ENCODE data around the gene FAM78A. TPM values are rescaled to one million over a fixed set of nuclear protein-coding genes. Genes with fewer than 3 reads are reported as not detected.
"Not testable (repeated sequence)": the region's sequence is repeated elsewhere in the genome, so short reads cannot be mapped to it uniquely, and the experiment has no call there.

The FAM78A gene
- total RNA-seq, 1 experiment from 2014 or later = 3.0 TPM

- TF ChIP-seq STAT6 (CRISPR knock-in tag; conservative IDR thresholded peaks at IDR 0.05; ENCODE audit: low read depth) = no peak
Observed at GRCh38 chr9:131217331-131218031, 58.8 kb downstream of the FAM78A start (continued).

GRCh38 chr9:131216806-131217205 is 59.5 kb downstream of the FAM78A start:
- CTCF ChIA-PET = interaction anchor here (2.9 kb wide), 1 partner anchor 119 kb away, joined by 24 read pairs; no protein-coding TSS in a partner anchor
- DNase-seq (ENCODE audit: low spot score) (no peak), ATAC-seq (no peak)
- H3K27ac Mint-ChIP-seq = no peak overlapping the region
- no peak for TF ChIP-seq FOXP1 (CRISPR knock-in tag; IDR thresholded peaks at IDR 0.05; ENCODE audit: borderline replicate concordance)
- no peak for TF ChIP-seq EMX1 (CRISPR knock-in tag; IDR thresholded peaks at IDR 0.05)
- POLR2A ChIA-PET = no interaction called here
- H3K4me1 Mint-ChIP-seq = peaks cover 27% of the 10 kb centered on the region
- no peaks in the 10 kb centered on the region; the same call in 1 of the 2 replicates for H3K27me3 Mint-ChIP-seq (ENCODE audit: low read depth)
- peaks cover 12% of the 10 kb centered on the region for H3K9me3 Mint-ChIP-seq
- peaks cover 27% of the 10 kb centered on the region for H3K36me3 Mint-ChIP-seq
- no peak overlapping the region for H3K4me3 Mint-ChIP-seq

- CTCF ChIA-PET = interaction anchor here (1.0 to 2.9 kb wide), 3 partner anchors 10 to 135 kb away, joined by 3 to 24 read pairs (median 4); no protein-coding TSS in a partner anchor
Observed at GRCh38 chr9:131214876-131215275, 61.4 kb downstream of the FAM78A start.

GRCh38 chr9:131214286-131214856 is 61.9 kb downstream of the FAM78A start:
- ChIA-PET CTCF (interaction anchor here (1.0 to 2.9 kb wide), 3 partner anchors 10 to 136 kb away, joined by 3 to 24 read pairs (median 4); no protein-coding TSS in a partner anchor), POLR2A (no interaction called here)
- peaks cover 51% of the 10 kb centered on the region for H3K36me3 Mint-ChIP-seq
- ATAC-seq (no peak), DNase-seq (ENCODE audit: low spot score) (no peak)
- H3K9me3 Mint-ChIP-seq = peaks cover 31% of the 10 kb centered on the region
- H3K27ac Mint-ChIP-seq = no peak overlapping the region
- H3K4me3 Mint-ChIP-seq = no peak overlapping the region
- H3K27me3 Mint-ChIP-seq (ENCODE audit: low read depth) = no peaks in the 10 kb centered on the region; the same call in 1 of the 2 replicates
- TF ChIP-seq ZSCAN18 (CRISPR knock-in tag; IDR thresholded peaks at IDR 0.05) (no peak), MAX (CRISPR knock-in tag; IDR thresholded peaks at IDR 0.05) (no peak), JUN (CRISPR knock-in tag; IDR thresholded peaks at IDR 0.05) (no peak), MXD4 (CRISPR knock-in tag; IDR thresholded peaks at IDR 0.05; ENCODE audit: borderline replicate concordance) (no peak), ATF3 (CRISPR knock-in tag; conservative IDR thresholded peaks at IDR 0.05) (no peak)
- peaks cover 11% of the 10 kb centered on the region for H3K4me1 Mint-ChIP-seq

More at GRCh38 chr9:131214876-131215275, 61.4 kb downstream of the FAM78A start:
- POLR2A ChIA-PET = no interaction called here
- H3K36me3 Mint-ChIP-seq = peaks cover 46% of the 10 kb centered on the region
- ATAC-seq (no peak), DNase-seq (ENCODE audit: low spot score) (no peak)
- peaks cover 30% of the 10 kb centered on the region for H3K9me3 Mint-ChIP-seq
- H3K4me1 Mint-ChIP-seq = peaks cover 15% of the 10 kb centered on the region
- no peak overlapping the region for H3K27ac Mint-ChIP-seq
- TF ChIP-seq ESRRA (CRISPR knock-in tag; IDR thresholded peaks at IDR 0.05; ENCODE audit: borderline replicate concordance) (no peak), NFATC4 (CRISPR knock-in tag; IDR thresholded peaks at IDR 0.05) (no peak), NR3C1 (CRISPR knock-in tag; conservative IDR thresholded peaks at IDR 0.05; ENCODE audit: low read depth) (no peak)
- no peaks in the 10 kb centered on the region; the same call in 1 of the 2 replicates for H3K27me3 Mint-ChIP-seq (ENCODE audit: low read depth)
- no peak overlapping the region for H3K4me3 Mint-ChIP-seq

GRCh38 chr9:131211920-131212319 is 64.4 kb downstream of the FAM78A start:
- ATAC-seq, CTCF ChIA-PET, POLR2A ChIA-PET: not testable (repeated sequence)

More at GRCh38 chr9:131211920-131212319, 64.4 kb downstream of the FAM78A start:
- DNase-seq (ENCODE audit: low spot score); H3K27ac Mint-ChIP-seq; H3K4me3 Mint-ChIP-seq; H3K27me3 Mint-ChIP-seq (ENCODE audit: low read depth); H3K4me1 Mint-ChIP-seq: not testable (repeated sequence)
- Mint-ChIP-seq H3K36me3 (peaks cover 64% of the 10 kb centered on the region), H3K9me3 (peaks cover 31% of the 10 kb centered on the region)

Other genes with a start within 250 kb of the FAM78A start
- gene AIF1L, start 180.0 kb downstream of the FAM78A start, total RNA-seq (2021) = 103 to 109 TPM (median 106 TPM) in 3 replicates
- gene NUP214, start 150.9 kb downstream of the FAM78A start, total RNA-seq (2021) = 39.9 to 42.8 TPM (median 41.8 TPM) in 3 replicates
- gene PLPP7, start 13.2 kb upstream of the FAM78A start, total RNA-seq (2021) = 4.2 to 4.9 TPM (median 4.7 TPM) in 3 replicates
- 272 to 314 TPM (median 311 TPM) in 3 replicates for gene PRRC2B, start 117.6 kb upstream of the FAM78A start, total RNA-seq (2021)
- 35.2 to 36.4 TPM (median 36.2 TPM) in 3 replicates for gene POMT1, start 226.4 kb upstream of the FAM78A start, total RNA-seq (2021)